HG02840 (cell line): ENCODE measurements around the gene B4GALNT4.
"Not testable (repeated sequence)": the region's sequence is repeated elsewhere in the genome, so short reads cannot be mapped to it uniquely, and the experiment has no call there.

ENCODE experiments used
- ATAC-seq: cut with Tn5 transposase; IDR thresholded peaks from one replicate; pipeline ENCODE4 v1.9.1; 2021; ENCODE audit warnings: mild to moderate bottlenecking, moderate library complexity, moderate number of reproducible peaks; ENCODE audit not compliant: unreplicated experiment, low FRiP score

The B4GALNT4 gene

DNA sequence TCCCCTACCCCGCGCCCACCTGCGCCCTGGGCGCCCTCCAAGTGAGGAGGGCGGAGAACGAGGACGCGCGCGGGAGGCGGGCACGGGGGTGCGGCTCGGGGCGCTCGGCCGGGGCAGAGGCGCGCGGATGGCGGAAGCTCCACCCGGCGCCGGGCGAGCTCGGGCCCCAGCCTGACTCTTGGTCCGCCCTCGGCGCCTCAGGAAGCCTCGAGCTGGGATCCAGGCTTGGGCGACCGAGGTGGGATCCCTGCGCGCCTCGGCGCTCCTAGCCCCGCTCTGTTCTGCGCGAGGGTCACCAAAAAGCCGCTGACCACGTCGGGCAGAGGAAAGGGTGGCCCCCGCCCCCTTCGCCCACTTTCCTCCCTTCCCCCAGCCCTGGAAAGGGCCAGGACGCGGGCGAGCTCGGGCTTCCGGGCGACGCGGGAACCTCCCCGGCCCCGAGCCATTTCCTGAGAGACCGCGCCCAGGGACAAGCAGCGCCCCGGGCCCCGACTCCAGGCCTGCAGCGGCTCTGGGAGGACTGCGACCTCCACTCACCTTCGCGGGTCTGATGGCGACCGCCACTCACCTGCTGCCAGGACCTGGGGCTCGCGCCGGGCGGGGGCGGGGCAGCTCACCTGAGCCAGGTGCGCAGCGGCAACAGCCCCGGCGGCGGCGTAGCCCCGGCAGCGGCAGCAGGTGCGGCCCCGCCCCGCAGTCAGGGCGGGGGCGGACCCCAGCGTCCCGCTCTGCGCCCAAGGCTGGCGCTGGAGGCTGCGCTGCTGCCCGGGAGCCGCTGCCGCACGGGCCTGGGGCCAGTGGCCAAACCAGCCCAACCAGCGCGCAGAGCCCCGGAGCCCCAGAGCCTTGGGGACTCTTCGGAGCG is 47.7 kb downstream of the B4GALNT4 start:
- ATAC-seq = no peak

DNA sequence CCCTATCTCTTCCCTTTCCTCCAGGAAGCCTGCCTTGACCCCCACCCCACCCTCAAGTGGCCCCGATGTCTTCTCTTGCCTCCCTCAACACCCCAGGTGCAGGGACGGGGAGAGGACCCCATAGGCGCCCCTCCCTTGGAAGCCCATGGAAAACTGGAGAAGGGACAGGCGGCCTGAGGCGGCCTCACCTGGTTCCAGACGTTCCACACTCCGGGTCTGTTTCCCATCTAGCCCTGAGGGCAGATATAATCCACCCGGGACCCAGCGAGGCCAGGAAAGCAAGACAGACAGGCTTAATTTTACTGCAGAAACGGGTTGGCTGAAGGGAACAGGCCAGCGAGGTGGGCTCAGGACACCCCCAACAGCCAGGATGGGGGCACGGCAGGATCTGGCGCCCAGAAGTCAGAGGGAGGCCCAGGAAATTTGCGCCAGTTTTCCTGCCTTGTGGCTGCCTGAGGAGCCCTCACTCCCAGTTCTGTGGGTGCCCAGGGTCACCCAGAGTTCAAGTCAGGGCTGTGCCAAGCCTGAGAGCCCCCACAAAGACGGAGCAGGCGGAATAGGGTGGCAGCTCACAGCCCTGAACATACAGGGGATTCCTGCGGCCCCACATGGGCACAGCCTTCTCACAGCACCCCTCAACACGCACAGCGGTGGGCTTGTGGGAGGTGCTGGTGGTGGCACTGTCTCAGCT is 48.5 kb downstream of the B4GALNT4 start:
- no peak for ATAC-seq

DNA sequence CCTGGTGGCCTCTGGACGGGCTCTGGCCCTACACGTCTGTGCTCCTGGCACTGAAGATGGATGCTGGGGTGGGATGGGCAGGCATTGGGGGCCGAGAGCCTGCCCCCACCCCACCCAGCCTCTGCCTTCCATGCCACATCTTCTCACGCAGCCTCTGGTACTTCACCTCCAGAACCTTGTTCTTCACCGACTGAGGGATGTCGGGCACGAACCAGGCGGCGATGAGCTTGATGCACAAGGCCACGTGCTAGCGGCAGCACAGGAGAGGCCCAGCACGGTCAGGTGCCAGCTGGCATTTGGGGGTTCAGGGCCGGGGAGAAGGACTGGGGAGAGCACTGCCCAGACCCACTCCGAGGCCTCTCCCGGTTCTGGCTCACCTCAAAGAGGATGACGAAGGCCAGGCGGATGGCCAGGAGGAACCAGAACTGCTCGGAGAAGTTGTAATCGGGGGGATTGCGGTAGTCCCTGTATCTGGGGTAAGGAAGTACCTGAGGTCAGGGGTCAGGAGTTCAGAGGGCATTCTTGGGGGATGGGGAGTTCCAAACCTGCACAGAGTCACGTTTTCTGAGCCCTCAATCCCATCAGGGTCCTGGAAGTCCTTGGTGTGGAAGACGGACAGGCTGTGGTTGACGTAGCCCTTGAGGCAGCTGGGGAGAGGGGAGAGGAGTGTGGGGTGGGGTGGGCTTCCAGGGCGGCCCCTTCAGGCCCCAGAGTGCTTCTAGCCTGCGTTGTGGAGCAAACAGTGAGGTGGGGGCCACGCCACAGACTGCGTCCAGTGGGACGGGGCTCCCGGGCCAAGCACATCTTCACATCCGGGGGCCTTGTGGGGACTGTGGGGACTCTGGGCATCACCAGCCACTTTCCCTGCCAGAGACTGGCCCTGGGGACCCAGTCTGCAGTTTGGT is 49.3 kb downstream of the B4GALNT4 start:
- ATAC-seq = no peak

GRCh38 chr11:419248-420005 is 50.1 kb downstream of the B4GALNT4 start:
- no peak for ATAC-seq

- ATAC-seq = no peak
These were observed 51.0 kb downstream of the B4GALNT4 start for GRCh38 chr11:420054-420910.

- ATAC-seq = no peak
These were observed 51.6 kb downstream of the B4GALNT4 start for GRCh38 chr11:420911-421321.

GRCh38 chr11:422249-422656 is 53.0 kb downstream of the B4GALNT4 start:
- no peak for ATAC-seq

- no peak for ATAC-seq
These were observed 54.9 kb downstream of the B4GALNT4 start for GRCh38 chr11:424232-424631.

DNA sequence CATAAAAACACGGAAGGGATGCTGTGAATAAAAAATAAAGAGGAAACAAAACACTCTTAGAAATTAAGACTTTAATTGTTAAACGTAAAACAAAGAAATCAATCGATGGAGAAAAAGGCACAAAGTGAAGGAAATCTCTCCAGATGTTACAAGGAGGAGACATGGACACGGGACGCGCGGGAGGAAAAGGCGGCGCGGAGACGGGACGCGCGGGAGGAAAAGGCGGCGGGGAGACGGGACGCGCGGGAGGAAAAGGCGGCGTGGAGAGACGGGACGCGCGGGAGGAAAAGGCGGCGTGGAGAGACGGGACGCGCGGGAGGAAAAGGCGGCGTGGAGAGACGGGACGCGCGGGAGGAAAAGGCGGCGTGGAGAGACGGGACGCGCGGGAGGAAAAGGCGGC is 55.5 kb downstream of the B4GALNT4 start:
- ATAC-seq = not testable (repeated sequence)

GRCh38 chr11:425301-425700 is 56.0 kb downstream of the B4GALNT4 start:
- no peak for ATAC-seq

GRCh38 chr11:426851-427250 is 57.6 kb downstream of the B4GALNT4 start:
- ATAC-seq = no peak

DNA sequence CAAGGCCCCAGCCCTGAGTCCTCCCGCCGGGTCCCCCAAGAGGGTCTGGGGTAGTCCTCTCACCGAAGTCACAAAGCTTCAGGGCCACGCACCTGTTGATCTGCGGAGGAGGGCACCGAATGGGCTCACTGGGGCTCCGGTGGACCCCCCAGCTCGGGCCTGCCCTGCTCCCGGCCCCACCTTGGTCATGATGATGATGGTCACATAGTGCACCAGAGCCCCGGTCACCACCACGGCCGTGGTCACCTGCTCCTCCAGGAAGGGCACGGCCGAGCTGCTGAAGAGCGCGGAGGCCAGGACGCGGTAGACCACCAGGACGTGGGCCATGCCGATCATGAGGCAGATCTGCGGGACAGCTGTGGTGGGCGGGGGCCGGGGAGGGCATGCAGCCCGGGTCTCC is 59.0 kb downstream of the B4GALNT4 start:
- no peak for ATAC-seq

DNA sequence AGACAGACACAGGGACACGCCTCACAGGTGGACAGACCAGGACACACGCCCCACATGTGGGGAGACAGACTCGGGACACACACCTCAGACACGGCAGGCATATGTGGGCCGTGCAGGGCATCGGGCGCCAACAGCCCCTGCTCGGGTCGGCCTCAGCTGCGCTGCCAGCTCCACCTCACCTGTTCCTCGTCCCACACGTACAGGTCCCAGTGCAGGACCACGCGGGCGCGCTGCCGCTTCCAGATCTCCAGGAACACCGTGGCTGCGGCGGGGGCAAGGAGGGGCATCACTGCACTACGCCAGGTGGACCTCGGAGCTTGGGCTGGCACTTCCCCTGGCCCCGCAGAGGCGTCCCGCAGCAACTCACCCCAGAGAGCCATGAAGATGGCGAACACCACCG is 60.1 kb downstream of the B4GALNT4 start:
- ATAC-seq = no peak

DNA sequence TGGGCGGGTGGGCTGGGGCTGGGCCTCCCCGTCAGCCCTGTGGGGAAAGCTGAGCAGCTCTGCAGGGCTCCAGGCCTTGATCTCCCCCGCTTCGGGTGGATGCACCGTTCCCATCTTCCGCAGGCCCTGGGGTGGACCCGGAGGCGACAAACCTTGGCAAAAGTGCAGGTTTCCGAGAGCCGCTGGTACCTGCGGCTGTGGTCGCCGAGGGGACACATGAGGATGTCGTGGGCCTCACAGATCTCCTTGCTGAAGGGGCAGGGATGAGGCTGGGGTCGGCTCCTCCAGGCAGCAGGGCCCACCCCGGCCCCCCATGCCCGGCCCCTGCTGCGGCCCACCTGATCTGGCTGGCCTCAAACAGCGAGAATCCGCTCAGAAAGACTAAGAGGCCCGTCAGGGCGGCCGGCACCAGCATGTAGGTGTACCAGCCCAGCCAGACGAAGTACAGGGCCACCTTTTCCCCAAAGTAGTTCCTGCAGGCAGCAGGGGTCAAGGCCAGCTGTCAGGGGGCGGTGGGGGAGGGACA is 60.7 kb downstream of the B4GALNT4 start:
- no peak for ATAC-seq
